Measurements from ENCODE around the gene KCTD10.

DNA sequence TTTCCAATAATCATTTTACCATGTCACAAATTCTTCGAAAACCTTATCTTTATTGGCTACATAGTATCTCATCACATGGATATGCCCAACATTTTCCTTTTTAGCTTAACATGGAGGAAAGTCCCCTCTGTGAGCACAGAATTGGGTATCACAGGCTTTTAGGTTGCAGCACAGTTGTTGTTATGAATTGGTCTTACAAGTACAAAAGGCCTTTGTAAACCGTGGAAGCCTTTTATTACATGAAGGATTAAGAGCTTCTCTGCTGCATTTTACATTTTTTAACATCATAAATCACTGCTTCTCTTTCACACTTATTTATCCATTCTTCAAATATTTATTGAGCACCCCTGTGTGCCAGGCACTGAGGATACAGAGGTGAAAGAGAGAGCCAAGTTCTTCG lies 26.5 kb upstream of the KCTD10 start:
- TF ChIP-seq, protein P1, sequence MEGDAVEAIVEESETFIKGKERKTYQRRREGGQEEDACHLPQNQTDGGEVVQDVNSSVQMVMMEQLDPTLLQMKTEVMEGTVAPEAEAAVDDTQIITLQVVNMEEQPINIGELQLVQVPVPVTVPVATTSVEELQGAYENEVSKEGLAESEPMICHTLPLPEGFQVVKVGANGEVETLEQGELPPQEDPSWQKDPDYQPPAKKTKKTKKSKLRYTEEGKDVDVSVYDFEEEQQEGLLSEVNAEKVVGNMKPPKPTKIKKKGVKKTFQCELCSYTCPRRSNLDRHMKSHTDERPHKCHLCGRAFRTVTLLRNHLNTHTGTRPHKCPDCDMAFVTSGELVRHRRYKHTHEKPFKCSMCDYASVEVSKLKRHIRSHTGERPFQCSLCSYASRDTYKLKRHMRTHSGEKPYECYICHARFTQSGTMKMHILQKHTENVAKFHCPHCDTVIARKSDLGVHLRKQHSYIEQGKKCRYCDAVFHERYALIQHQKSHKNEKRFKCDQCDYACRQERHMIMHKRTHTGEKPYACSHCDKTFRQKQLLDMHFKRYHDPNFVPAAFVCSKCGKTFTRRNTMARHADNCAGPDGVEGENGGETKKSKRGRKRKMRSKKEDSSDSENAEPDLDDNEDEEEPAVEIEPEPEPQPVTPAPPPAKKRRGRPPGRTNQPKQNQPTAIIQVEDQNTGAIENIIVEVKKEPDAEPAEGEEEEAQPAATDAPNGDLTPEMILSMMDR (IDR thresholded peaks at IDR 0.05): no peak
- TF ChIP-seq POLR2A (IDR thresholded peaks at IDR 0.05): no peak
- TF ChIP-seq POLR2AphosphoS5 (IDR thresholded peaks at IDR 0.05): no peak
- TF ChIP-seq EP300 (IDR thresholded peaks at IDR 0.05): no peak
